GM12878 (cell line): Measurements from ENCODE around the gene CCDC8.

ENCODE experiments used
- ATF2 ChIP-seq: IDR thresholded peaks from 2 replicates; pipeline ENCODE4 v1.6.1; 2012; ENCODE audit warnings: low read length, inconsistent platforms
- BACH1 ChIP-seq: fragments of 450-650 bp; IDR thresholded peaks from 2 replicates; pipeline ENCODE4 v1.6.1; 2017; ENCODE audit warnings: mild to moderate bottlenecking, borderline replicate concordance
- BRCA1 ChIP-seq: IDR thresholded peaks from 2 replicates; pipeline ENCODE4 v1.6.1; 2011; ENCODE audit warnings: low read depth, low read length, improper control_type of control experiment
- CREB1 ChIP-seq: IDR thresholded peaks from 2 replicates; pipeline ENCODE4 v1.6.1; 2012; ENCODE audit warnings: low read depth, mild to moderate bottlenecking, inconsistent platforms
- CTCF ChIP-seq, 3 experiments: IDR thresholded peaks in 2 of 3; conservative IDR thresholded peaks in 1 of 3; 2 replicates each; pipeline ENCODE4 v1.5.1; 2011; ENCODE audit warnings: low read depth in 3 of 3, low read length in 3 of 3, mild to moderate bottlenecking in 3 of 3, control low read depth in 2 of 3, moderate library complexity in 2 of 3, inconsistent platforms in 1 of 3, mixed read lengths in 1 of 3; ENCODE audit not compliant: control insufficient read depth in 2 of 3, insufficient read depth in 1 of 3; ENCODE audit errors: extremely low read depth in 1 of 3
- EP300 ChIP-seq, 2 experiments: fragments of 150-350 bp in 1 of 2; IDR thresholded peaks; 2 replicates each; pipeline ENCODE4 v1.6.1; 2011 to 2012; ENCODE audit warnings: low read depth in 2 of 2, low read length in 2 of 2, borderline replicate concordance in 1 of 2, improper control_type of control experiment in 1 of 2, inconsistent platforms in 1 of 2; ENCODE audit not compliant: control insufficient read depth in 1 of 2
- JUND ChIP-seq: IDR thresholded peaks from 2 replicates; pipeline ENCODE4 v1.6.1; 2012; ENCODE audit warnings: low read depth, mild to moderate bottlenecking, low read length, improper control_type of control experiment, moderate library complexity
- MXI1 ChIP-seq: fragments of 150-350 bp; IDR thresholded peaks from 2 replicates; pipeline ENCODE4 v1.6.1; 2011; ENCODE audit warnings: low read depth, mild to moderate bottlenecking, inconsistent platforms, low read length, improper control_type of control experiment
- POLR2A ChIP-seq: IDR thresholded peaks from 2 replicates; pipeline ENCODE4 v1.6.1; 2011; ENCODE audit warnings: low read depth, mild to moderate bottlenecking, low read length
- POLR2AphosphoS2 ChIP-seq: IDR thresholded peaks from 2 replicates; pipeline ENCODE4 v1.6.1; 2011; ENCODE audit warnings: low read depth, mild to moderate bottlenecking, low read length, improper control_type of control experiment, moderate library complexity

GRCh38 chr19:46435009-46435408 lies 21.6 kb upstream of the CCDC8 start:
- TF ChIP-seq CTCF (IDR thresholded peaks at IDR 0.05 in 2 of 3, conservative IDR thresholded peaks at IDR 0.05 in 1 of 3; ENCODE audit: control insufficient read depth in 2 of 3, extremely low read depth in 1 of 3, insufficient read depth in 1 of 3, low read depth in 3 of 3, low read length in 3 of 3) (no peak), POLR2AphosphoS2 (no peak), BACH1 (no peak), CREB1 (no peak), JUND (no peak), ATF2 (no peak), EP300 (IDR thresholded peaks at IDR 0.05; ENCODE audit: borderline replicate concordance in 1 of 2, control insufficient read depth in 1 of 2, low read depth in 2 of 2, low read length in 2 of 2) (no peak), POLR2A (no peak), MXI1 (no peak), BRCA1 (no peak)
